OCI-M2 (cell line): ENCODE data around the gene MESD.

ENCODE experiments used
- DNase-seq: peaks from one replicate; lab custom pipeline; 2025; ENCODE audit not compliant: unreplicated experiment; lab: John Stamatoyannopoulos, UW

MESD gene

GRCh38 chr15:80992006-80992405 lies 2.4 kb upstream of the MESD start:
- no peak for DNase-seq

- no peak for DNase-seq
Observed at GRCh38 chr15:80991421-80991820, 1.8 kb upstream of the MESD start.

- no peak for DNase-seq
Observed at GRCh38 chr15:80990955-80991354, 1.3 kb upstream of the MESD start.

- no peak for DNase-seq
Observed at GRCh38 chr15:80989081-80989517, 520 bp downstream of the MESD start.

GRCh38 chr15:80988148-80988796 lies 1.3 kb downstream of the MESD start:
- no peak for DNase-seq

GRCh38 chr15:80986487-80986886 lies 3.1 kb downstream of the MESD start:
- no peak for DNase-seq

- DNase-seq, result no peak
Observed at GRCh38 chr15:80985981-80986380, 3.6 kb downstream of the MESD start.

GRCh38 chr15:80984856-80985255 lies 4.8 kb downstream of the MESD start:
- no peak for DNase-seq

GRCh38 chr15:80982839-80983238 lies 6.8 kb downstream of the MESD start:
- no peak for DNase-seq

- DNase-seq, result no peak
Observed at GRCh38 chr15:80982205-80982604, 7.4 kb downstream of the MESD start.

- DNase-seq, result no peak
Observed at GRCh38 chr15:80979538-80980200, 9.9 kb downstream of the MESD start.

GRCh38 chr15:80978685-80979329 lies 10.8 kb downstream of the MESD start:
- no peak for DNase-seq

GRCh38 chr15:80977627-80978036 lies 12.0 kb downstream of the MESD start:
- DNase-seq, result no peak

GRCh38 chr15:80976851-80977250 lies 12.8 kb downstream of the MESD start:
- DNase-seq, result no peak

- no peak for DNase-seq
Observed at GRCh38 chr15:80974914-80975313, 14.7 kb downstream of the MESD start.

GRCh38 chr15:80972276-80972675 lies 17.3 kb downstream of the MESD start:
- no peak for DNase-seq

GRCh38 chr15:80971143-80971542 lies 18.5 kb downstream of the MESD start:
- no peak for DNase-seq

- DNase-seq, result no peak
Observed at GRCh38 chr15:80970658-80971057, 19.0 kb downstream of the MESD start.

GRCh38 chr15:80970018-80970657 lies 19.5 kb downstream of the MESD start:
- DNase-seq, result peak; percentile 65

GRCh38 chr15:80969316-80969715 lies 20.3 kb downstream of the MESD start:
- DNase-seq, result no peak

GRCh38 chr15:80967991-80968510 lies 21.6 kb downstream of the MESD start:
- DNase-seq, result no peak

- no peak for DNase-seq
Observed at GRCh38 chr15:80967451-80967850, 22.2 kb downstream of the MESD start.
